Skeletal muscle tissue (tissue), 4 donors: ENCODE measurements around the gene FZD10. TPM values are rescaled to one million over a fixed set of nuclear protein-coding genes. Genes with fewer than 3 reads are reported as not detected.

Experiments used
- H3K27ac ChIP-seq: one replicate; pipeline ENCODE4 v1.7.0; 2013; ENCODE audit warnings: mild to moderate bottlenecking, low read depth, low read length, inconsistent platforms
- H3K27me3 ChIP-seq, 3 donors: one replicate each; pipeline ENCODE4 v1.7.0; 2013; ENCODE audit warnings: low read length in 3 of 3; ENCODE audit not compliant: control insufficient read depth in 3 of 3, insufficient read depth in 3 of 3
- H3K36me3 ChIP-seq, 3 donors: one replicate each; pipeline ENCODE4 v1.7.0; 2013; ENCODE audit warnings: low read length in 3 of 3; ENCODE audit not compliant: control insufficient read depth in 3 of 3, insufficient read depth in 3 of 3
- H3K4me1 ChIP-seq, 3 donors: one replicate each; pipeline ENCODE4 v1.7.0; 2013; ENCODE audit warnings: low read length in 3 of 3, mild to moderate bottlenecking in 3 of 3; ENCODE audit not compliant: control insufficient read depth in 3 of 3, insufficient read depth in 3 of 3
- H3K4me3 ChIP-seq, 3 donors: one replicate each; pipeline ENCODE4 v1.7.0; 2013; ENCODE audit warnings: low read length in 3 of 3
- H3K9ac ChIP-seq, 3 donors: one replicate each; pipeline ENCODE4 v1.7.0; 2013; ENCODE audit warnings: low read length in 3 of 3, mild to moderate bottlenecking in 3 of 3, moderate library complexity in 2 of 3, low read depth in 1 of 3
- H3K9me3 ChIP-seq, 3 donors: one replicate each; pipeline ENCODE4 v1.7.0; 2013; ENCODE audit warnings: low read length in 3 of 3; ENCODE audit not compliant: control insufficient read depth in 3 of 3
- total RNA-seq: library from RNA; depleted of rRNA; stranded (reverse); fragments of >200 nt; gene quantifications from one replicate; pipeline ENCODE4 v1.2.3, GENCODE V29; 2014
- donor health status: Osteomylitis.

FZD10 gene
- total RNA-seq, 1 donor from 2014 or later: 5.7 TPM

GRCh38 chr12:130160711-130161231 lies 1.5 kb upstream of the FZD10 start:
- no peak overlapping the region for H3K9ac ChIP-seq
- peak overlapping the region in 1 of 3 donors; percentile 22 for H3K4me3 ChIP-seq
- no peaks in the 10 kb centered on the region for H3K36me3 ChIP-seq
- H3K9me3 ChIP-seq: no peaks in the 10 kb centered on the region
- H3K27ac ChIP-seq: no peak overlapping the region
- peaks cover 32 to 36% (median 35%) of the 10 kb centered on the region in 3 donors for H3K27me3 ChIP-seq
- peaks cover 0 to 9% (median 2%) of the 10 kb centered on the region in 3 donors for H3K4me1 ChIP-seq

GRCh38 chr12:130161261-130162243 lies 712 bp upstream of the FZD10 start:
- Histone ChIP-seq H3K27me3 (peaks cover 32 to 40% (median 32%) of the 10 kb centered on the region in 3 donors), H3K27ac (no peak overlapping the region), H3K36me3 (no peaks in the 10 kb centered on the region)

GRCh38 chr12:130162745-130163460 lies 639 bp downstream of the FZD10 start:
- H3K9me3 ChIP-seq: no peaks in the 10 kb centered on the region
- peak overlapping the region; percentile 23 to 60 (median 40) for H3K4me3 ChIP-seq
- peaks cover 26 to 40% (median 34%) of the 10 kb centered on the region in 3 donors for H3K27me3 ChIP-seq
- H3K36me3 ChIP-seq: no peaks in the 10 kb centered on the region
- no peak overlapping the region for H3K27ac ChIP-seq
- no peak overlapping the region for H3K9ac ChIP-seq
- peaks cover 0 to 9% (median 2%) of the 10 kb centered on the region in 3 donors for H3K4me1 ChIP-seq

More at GRCh38 chr12:130161261-130162243, 712 bp upstream of the FZD10 start:
- peak overlapping the region; percentile 22 to 43 (median 32) for H3K4me3 ChIP-seq
- peak overlapping the region in 1 of 3 donors; percentile 54 for H3K9ac ChIP-seq
- H3K9me3 ChIP-seq: no peaks in the 10 kb centered on the region
- peaks cover 0 to 9% (median 2%) of the 10 kb centered on the region in 3 donors for H3K4me1 ChIP-seq

GRCh38 chr12:130163461-130164215 lies 1.4 kb downstream of the FZD10 start:
- Histone ChIP-seq H3K4me1 (peaks cover 0 to 9% (median 2%) of the 10 kb centered on the region in 3 donors), H3K36me3 (no peaks in the 10 kb centered on the region), H3K27me3 (peaks cover 30 to 37% (median 35%) of the 10 kb centered on the region in 3 donors), H3K9ac (no peak overlapping the region), H3K9me3 (no peaks in the 10 kb centered on the region), H3K4me3 (peak overlapping the region in 2 of 3 donors; percentile 29 to 40), H3K27ac (no peak overlapping the region)

GRCh38 chr12:130164216-130164542 lies 1.9 kb downstream of the FZD10 start:
- H3K4me3 ChIP-seq: peak overlapping the region in 2 of 3 donors; percentile 2 to 29
- peaks cover 30 to 43% (median 36%) of the 10 kb centered on the region in 3 donors for H3K27me3 ChIP-seq
- H3K36me3 ChIP-seq: no peaks in the 10 kb centered on the region
- peaks cover 0 to 9% (median 2%) of the 10 kb centered on the region in 3 donors for H3K4me1 ChIP-seq
- H3K9ac ChIP-seq: no peak overlapping the region
- no peak overlapping the region for H3K27ac ChIP-seq
- no peaks in the 10 kb centered on the region for H3K9me3 ChIP-seq

- no peak overlapping the region for H3K9ac ChIP-seq
- no peak overlapping the region for H3K4me3 ChIP-seq
- H3K36me3 ChIP-seq: no peaks in the 10 kb centered on the region
- H3K9me3 ChIP-seq: no peaks in the 10 kb centered on the region
- H3K27ac ChIP-seq: no peak overlapping the region
- peaks cover 30 to 46% (median 37%) of the 10 kb centered on the region in 3 donors for H3K27me3 ChIP-seq
- peaks cover 0 to 9% (median 2%) of the 10 kb centered on the region in 3 donors for H3K4me1 ChIP-seq
These were observed 2.7 kb downstream of the FZD10 start for GRCh38 chr12:130164936-130165335.

- H3K9ac ChIP-seq: no peak overlapping the region
- H3K4me1 ChIP-seq: peaks cover 0 to 7% (median 2%) of the 10 kb centered on the region in 3 donors
- no peak overlapping the region for H3K27ac ChIP-seq
- H3K36me3 ChIP-seq: no peaks in the 10 kb centered on the region
- peaks cover 24 to 38% (median 29%) of the 10 kb centered on the region in 3 donors for H3K27me3 ChIP-seq
- no peaks in the 10 kb centered on the region for H3K9me3 ChIP-seq
- no peak overlapping the region for H3K4me3 ChIP-seq
These were observed 4.0 kb downstream of the FZD10 start for GRCh38 chr12:130166306-130166705.

GRCh38 chr12:130167537-130167936 lies 5.3 kb downstream of the FZD10 start:
- peaks cover 22 to 36% (median 24%) of the 10 kb centered on the region in 3 donors for H3K27me3 ChIP-seq
- H3K36me3 ChIP-seq: no peaks in the 10 kb centered on the region
- peaks cover 0 to 2% (median 0%) of the 10 kb centered on the region in 3 donors for H3K9me3 ChIP-seq
- H3K4me3 ChIP-seq: no peak overlapping the region
- H3K4me1 ChIP-seq: peaks cover 0 to 5% (median 2%) of the 10 kb centered on the region in 3 donors
- no peak overlapping the region for H3K9ac ChIP-seq
- H3K27ac ChIP-seq: no peak overlapping the region

- no peak overlapping the region for H3K4me3 ChIP-seq
- H3K9ac ChIP-seq: no peak overlapping the region
- peaks cover 0 to 2% (median 0%) of the 10 kb centered on the region in 3 donors for H3K9me3 ChIP-seq
- H3K36me3 ChIP-seq: no peaks in the 10 kb centered on the region
- no peak overlapping the region for H3K27ac ChIP-seq
- no peaks in the 10 kb centered on the region for H3K4me1 ChIP-seq
- H3K27me3 ChIP-seq: peaks cover 8 to 21% (median 10%) of the 10 kb centered on the region in 3 donors
These were observed 7.0 kb downstream of the FZD10 start for GRCh38 chr12:130169256-130169655.
